Hepatocyte (in vitro differentiated cells): ENCODE data around the gene MGAT1. TPM values are rescaled to one million over a fixed set of nuclear protein-coding genes. Genes with fewer than 3 reads are reported as not detected.

Experiments
- DNase-seq: peaks from one replicate; pipeline ENCODE4 v3.0.0-alpha.2; 2016; ENCODE audit warnings: low spot score
- H2AFZ ChIP-seq: fragments of 200-600 bp; sonication (generic); 2 replicates; pipeline ENCODE4 v1.6.0; 2016; ENCODE audit warnings: antibody characterized with exemption, mild to moderate bottlenecking
- H3K27ac ChIP-seq: fragments of 200-600 bp; sonication (generic); 2 replicates; pipeline ENCODE4 v1.5.1; 2016; ENCODE audit warnings: mild to moderate bottlenecking
- H3K27me3 ChIP-seq: fragments of 200-600 bp; sonication (generic); 2 replicates; pipeline ENCODE4 v1.6.1; 2016
- H3K36me3 ChIP-seq: fragments of 200-600 bp; sonication (generic); replicated peaks from 2 replicates; pipeline ENCODE4 v1.5.1; 2016; ENCODE audit warnings: low read depth; ENCODE audit not compliant: insufficient read depth
- H3K4me1 ChIP-seq: fragments of 200-600 bp; sonication (generic); 2 replicates; pipeline ENCODE4 v1.5.1; 2016; ENCODE audit warnings: mild to moderate bottlenecking, moderate library complexity; ENCODE audit not compliant: insufficient read depth
- H3K4me2 ChIP-seq: fragments of 200-600 bp; sonication (generic); 2 replicates; pipeline ENCODE4 v1.6.0; 2016
- H3K4me3 ChIP-seq: fragments of 200-600 bp; sonication (generic); 2 replicates; pipeline ENCODE4 v1.5.1; 2016; ENCODE audit warnings: mild to moderate bottlenecking
- H3K79me2 ChIP-seq: fragments of 200-600 bp; sonication (generic); 2 replicates; pipeline ENCODE4 v1.6.0; 2017; ENCODE audit warnings: mild to moderate bottlenecking
- H3K9me2 ChIP-seq: fragments of 200-600 bp; sonication (generic); replicated peaks from 2 replicates; pipeline ENCODE4 v1.6.0; 2017; ENCODE audit warnings: mild to moderate bottlenecking; ENCODE audit not compliant: insufficient read depth
- H3K9me3 ChIP-seq: fragments of 200-600 bp; sonication (generic); 2 replicates; pipeline ENCODE4 v1.5.1; 2016; ENCODE audit warnings: low read depth, mild to moderate bottlenecking
- H4K20me1 ChIP-seq: fragments of 200-600 bp; sonication (generic); 2 replicates; pipeline ENCODE4 v1.6.0; 2016; ENCODE audit warnings: mild to moderate bottlenecking; ENCODE audit not compliant: insufficient read depth, poor library complexity, severe bottlenecking
- EZH2 ChIP-seq: fragments of 200-600 bp; sonication (generic); IDR thresholded peaks from 2 replicates; pipeline ENCODE4 v1.6.1; 2016; ENCODE audit warnings: antibody characterized with exemption, mild to moderate bottlenecking, borderline replicate concordance
- EZH2phosphoT487 ChIP-seq: fragments of 200-600 bp; sonication (generic); IDR thresholded peaks from one replicate; pipeline ENCODE4 v1.6.1; 2018; ENCODE audit warnings: antibody characterized with exemption, mild to moderate bottlenecking, low read depth, moderate library complexity; ENCODE audit not compliant: unreplicated experiment, severe bottlenecking
- WGBS: methylation state at CpG from one replicate; pipeline ENCODE4 v1.1.6; 2016; ENCODE audit warnings: low lambda C conversion rate; ENCODE audit errors: missing lambda C conversion rate; 5-methylcytosine and 5-hydroxymethylcytosine counted together
- polyA plus RNA-seq: library from polyadenylated mRNA; unstranded; fragments of >200 nt; fragmentation: Nextera tagmentation; extraction: Ambion mirVana; gene quantifications from 2 replicates; pipeline ENCODE4 v1.2.1, GENCODE V29; 2016
- total RNA-seq: library from RNA; depleted of rRNA; stranded (reverse); fragments of >200 nt; gene quantifications from 2 replicates; pipeline ENCODE4 v1.2.3, GENCODE V29; 2014
- TF ChIP-seq, protein P1 (sequence below): fragments of 200-600 bp; sonication (generic); IDR thresholded peaks from 2 replicates; pipeline ENCODE4 v1.5.1; 2016; ENCODE audit warnings: antibody characterized with exemption, mild to moderate bottlenecking; ENCODE audit not compliant: poor library complexity

Gene MGAT1
- total and polyA plus RNA-seq, 2 experiments from 2014 or later = 137 to 151 TPM

GRCh38 chr5:180810210-180810958 lies 7.8 kb upstream of the MGAT1 start:
- Histone ChIP-seq H3K27me3 (no peaks in the 10 kb centered on the region), H3K4me2 (peak overlapping the region; percentile 99), H4K20me1 (no peaks in the 10 kb centered on the region), H2AFZ (peak overlapping the region; percentile 75), H3K9me3 (no peaks in the 10 kb centered on the region), H3K4me1 (peaks cover 44% of the 10 kb centered on the region), H3K36me3 (no peaks in the 10 kb centered on the region), H3K4me3 (peak overlapping the region; percentile 78), H3K27ac (peak overlapping the region; percentile 98), H3K79me2 (peaks cover 51% of the 10 kb centered on the region), H3K9me2 (no peaks in the 10 kb centered on the region)
- WGBS = 1% methylated on average over 34 of the region's 66 CpGs
- DNase-seq = peak; percentile 98
- TF ChIP-seq EZH2 (no peak), EZH2phosphoT487 (no peak)
- TF ChIP-seq, protein P1, sequence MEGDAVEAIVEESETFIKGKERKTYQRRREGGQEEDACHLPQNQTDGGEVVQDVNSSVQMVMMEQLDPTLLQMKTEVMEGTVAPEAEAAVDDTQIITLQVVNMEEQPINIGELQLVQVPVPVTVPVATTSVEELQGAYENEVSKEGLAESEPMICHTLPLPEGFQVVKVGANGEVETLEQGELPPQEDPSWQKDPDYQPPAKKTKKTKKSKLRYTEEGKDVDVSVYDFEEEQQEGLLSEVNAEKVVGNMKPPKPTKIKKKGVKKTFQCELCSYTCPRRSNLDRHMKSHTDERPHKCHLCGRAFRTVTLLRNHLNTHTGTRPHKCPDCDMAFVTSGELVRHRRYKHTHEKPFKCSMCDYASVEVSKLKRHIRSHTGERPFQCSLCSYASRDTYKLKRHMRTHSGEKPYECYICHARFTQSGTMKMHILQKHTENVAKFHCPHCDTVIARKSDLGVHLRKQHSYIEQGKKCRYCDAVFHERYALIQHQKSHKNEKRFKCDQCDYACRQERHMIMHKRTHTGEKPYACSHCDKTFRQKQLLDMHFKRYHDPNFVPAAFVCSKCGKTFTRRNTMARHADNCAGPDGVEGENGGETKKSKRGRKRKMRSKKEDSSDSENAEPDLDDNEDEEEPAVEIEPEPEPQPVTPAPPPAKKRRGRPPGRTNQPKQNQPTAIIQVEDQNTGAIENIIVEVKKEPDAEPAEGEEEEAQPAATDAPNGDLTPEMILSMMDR = no peak

DNA sequence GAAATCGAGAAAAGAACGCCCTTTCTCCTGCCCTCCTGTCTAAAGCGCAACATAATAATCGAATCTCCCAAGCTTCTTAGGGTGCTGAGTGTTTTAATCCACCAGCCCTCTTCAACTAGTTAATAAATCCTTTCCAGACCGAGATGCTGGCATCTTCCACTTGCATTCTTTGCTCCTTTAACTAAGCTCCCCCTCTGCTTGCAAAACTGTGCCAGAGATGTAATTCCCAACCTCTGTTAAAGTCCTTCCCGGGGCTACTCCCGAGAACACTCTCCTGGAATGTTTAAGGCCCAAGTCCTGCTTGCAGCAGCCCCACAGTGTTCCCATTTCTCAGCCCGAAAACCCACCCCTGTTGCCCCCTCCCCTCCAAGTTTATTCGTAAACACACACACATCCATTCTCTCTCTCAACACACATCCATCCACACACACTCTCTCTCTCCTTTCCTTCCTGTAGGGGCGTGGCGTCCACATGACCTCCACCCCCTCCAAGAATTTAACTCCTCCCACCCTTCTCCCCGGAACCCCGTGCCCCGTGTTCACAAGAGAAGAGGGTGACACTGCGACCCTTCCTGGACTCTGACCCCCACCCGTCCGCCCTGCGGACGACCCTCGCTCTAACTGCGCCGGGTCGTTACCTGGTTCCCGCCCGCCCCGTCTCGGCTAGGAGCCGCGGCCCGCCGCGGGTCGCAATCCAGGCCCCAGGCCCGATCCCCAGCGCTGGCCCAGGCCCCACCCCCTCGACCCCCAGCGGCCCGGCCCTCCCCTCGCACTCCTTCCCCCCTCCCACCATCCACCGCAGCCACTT lies 7.0 kb upstream of the MGAT1 start:
- H3K79me2 ChIP-seq = peaks cover 59% of the 10 kb centered on the region
- 10% methylated on average over 24 of the region's 40 CpGs for WGBS
- no peaks in the 10 kb centered on the region for H3K9me3 ChIP-seq
- DNase-seq = peak; percentile 96
- peak overlapping the region; percentile 78 for H3K4me3 ChIP-seq
- peak overlapping the region; percentile 75 for H2AFZ ChIP-seq
- H3K36me3 ChIP-seq = no peaks in the 10 kb centered on the region
- H3K9me2 ChIP-seq = no peaks in the 10 kb centered on the region
- peaks cover 49% of the 10 kb centered on the region for H3K4me1 ChIP-seq
- H3K4me2 ChIP-seq = peak overlapping the region; percentile 99
- no peaks in the 10 kb centered on the region for H4K20me1 ChIP-seq
- TF ChIP-seq EZH2phosphoT487 (no peak), EZH2 (no peak)
- TF ChIP-seq, protein P1 = no peak
- no peaks in the 10 kb centered on the region for H3K27me3 ChIP-seq
- H3K27ac ChIP-seq = peak overlapping the region; percentile 98

- H3K27ac ChIP-seq = peak overlapping the region; percentile 98
- H3K4me3 ChIP-seq = peak overlapping the region; percentile 21
- H4K20me1 ChIP-seq = no peaks in the 10 kb centered on the region
- no peak for DNase-seq
- H2AFZ ChIP-seq = no peak overlapping the region
- no peak for TF ChIP-seq EZH2
- TF ChIP-seq, protein P1 = no peak
- no peak for TF ChIP-seq EZH2phosphoT487
- H3K9me2 ChIP-seq = no peaks in the 10 kb centered on the region
- H3K9me3 ChIP-seq = no peaks in the 10 kb centered on the region
- H3K27me3 ChIP-seq = no peaks in the 10 kb centered on the region
- peak overlapping the region; percentile 99 for H3K4me2 ChIP-seq
- H3K36me3 ChIP-seq = no peaks in the 10 kb centered on the region
- peaks cover 70% of the 10 kb centered on the region for H3K79me2 ChIP-seq
- peaks cover 60% of the 10 kb centered on the region for H3K4me1 ChIP-seq
- 58% methylated on average over 5 of the region's 5 CpGs for WGBS
Measured at GRCh38 chr5:180808461-180809000, 5.9 kb upstream of the MGAT1 start.
